HEK293 (cell line): Measurements from ENCODE around the gene ZCWPW1.

Source experiments
- CTCF ChIA-PET: fragments of 350-600 bp; formaldehyde crosslinking; extraction: SDS; loops from one replicate; lab custom pipeline; 2021; ENCODE audit warnings: antibody characterized with exemption; lab: Yijun Ruan, JAX
- POLR2A ChIA-PET: fragments of 300-600 bp; formaldehyde crosslinking; extraction: SDS; loops from one replicate; lab custom pipeline; 2020; ENCODE audit warnings: antibody characterized with exemption, inconsistent platforms; lab: Yijun Ruan, JAX
- H3K27ac ChIP-seq: fragments of 200-500 bp; sonication (Bioruptor generic); 2 replicates; pipeline ENCODE4 v1.5.1; 2014; ENCODE audit warnings: low read depth, low read length, control low read depth, inconsistent platforms; ENCODE audit errors: extremely low read depth
- H3K36me3 ChIP-seq, 2 experiments: fragments of 200-500 bp in 1 of 2; sonication (Bioruptor generic) in 1 of 2; 1 replicate in 1 of 2; 2 replicates in 1 of 2; pipeline ENCODE4 v1.5.1; 2014 to 2017; ENCODE audit warnings: inconsistent platforms in 2 of 2, low read length in 2 of 2; ENCODE audit not compliant: control insufficient read depth in 2 of 2, insufficient read depth in 1 of 2
- H3K4me1 ChIP-seq: fragments of 200-500 bp; sonication (Bioruptor generic); 2 replicates; pipeline ENCODE4 v1.5.1; 2014; ENCODE audit warnings: mild to moderate bottlenecking, low read length, inconsistent platforms; ENCODE audit not compliant: control insufficient read depth, insufficient read depth
- H3K4me3 ChIP-seq: 2 replicates; pipeline ENCODE4 v1.5.1; 2011; ENCODE audit warnings: low read depth, mild to moderate bottlenecking, control low read depth, low read length, moderate library complexity
- H3K9me3 ChIP-seq: fragments of 200-500 bp; sonication (Bioruptor generic); 2 replicates; pipeline ENCODE4 v1.5.1; 2014; ENCODE audit warnings: low read depth, low read length, inconsistent platforms; ENCODE audit not compliant: control insufficient read depth, insufficient read depth
- GLIS2 ChIP-seq: fragments of 450-650 bp; formaldehyde crosslinking; IDR thresholded peaks from 2 replicates; pipeline ENCODE4 v1.5.1; 2016; ENCODE audit warnings: missing biosample characterization, missing genetic modification characterization
- IKZF3 ChIP-seq: fragments of 450-650 bp; IDR thresholded peaks from 2 replicates; pipeline ENCODE4 v1.5.0; 2018; ENCODE audit warnings: missing biosample characterization, mild to moderate bottlenecking, missing genetic modification characterization, moderate library complexity
- KLF1 ChIP-seq: fragments of 450-650 bp; formaldehyde crosslinking; IDR thresholded peaks from 2 replicates; pipeline ENCODE4 v1.5.1; 2016; ENCODE audit warnings: missing biosample characterization, missing genetic modification characterization
- KLF10 ChIP-seq: fragments of 450-650 bp; IDR thresholded peaks from 2 replicates; pipeline ENCODE4 v1.5.1; 2018; ENCODE audit warnings: missing biosample characterization, mild to moderate bottlenecking, missing genetic modification characterization
- KLF16 ChIP-seq: fragments of 450-650 bp; formaldehyde crosslinking; IDR thresholded peaks from 2 replicates; pipeline ENCODE4 v1.5.1; 2017; ENCODE audit warnings: missing biosample characterization, missing genetic modification characterization
- ZBTB20 ChIP-seq: fragments of 450-650 bp; formaldehyde crosslinking; IDR thresholded peaks from 2 replicates; pipeline ENCODE4 v1.5.1; 2016; ENCODE audit warnings: missing biosample characterization, missing genetic modification characterization
- ZEB2 ChIP-seq: fragments of 450-650 bp; formaldehyde crosslinking; IDR thresholded peaks from 2 replicates; pipeline ENCODE4 v1.5.1; 2016; ENCODE audit warnings: missing biosample characterization, missing genetic modification characterization
- ZNF302 ChIP-seq: fragments of 450-650 bp; formaldehyde crosslinking; IDR thresholded peaks from 2 replicates; pipeline ENCODE4 v1.5.1; 2016; ENCODE audit warnings: missing biosample characterization, missing genetic modification characterization, low read depth
- ZNF366 ChIP-seq: fragments of 450-650 bp; formaldehyde crosslinking; conservative IDR thresholded peaks from 2 replicates; pipeline ENCODE4 v1.5.1; 2016; ENCODE audit warnings: missing biosample characterization, missing genetic modification characterization
- ZNF426 ChIP-seq: fragments of 450-650 bp; formaldehyde crosslinking; IDR thresholded peaks from 2 replicates; pipeline ENCODE4 v1.5.1; 2017; ENCODE audit warnings: missing biosample characterization, missing genetic modification characterization, mild to moderate bottlenecking, inconsistent platforms, moderate library complexity
- ZNF549 ChIP-seq: fragments of 450-650 bp; IDR thresholded peaks from 2 replicates; pipeline ENCODE4 v1.5.1; 2018; ENCODE audit warnings: missing biosample characterization, missing genetic modification characterization, mild to moderate bottlenecking, inconsistent platforms, moderate library complexity
- ZNF660 ChIP-seq: fragments of 450-650 bp; IDR thresholded peaks from 2 replicates; pipeline ENCODE4 v1.5.1; 2018; ENCODE audit warnings: missing biosample characterization, mild to moderate bottlenecking, missing genetic modification characterization
- ZSCAN30 ChIP-seq: fragments of 450-650 bp; IDR thresholded peaks from 2 replicates; pipeline ENCODE4 v1.5.1; 2018; ENCODE audit warnings: missing biosample characterization, mild to moderate bottlenecking, missing genetic modification characterization, moderate library complexity
- ZXDB ChIP-seq: fragments of 450-650 bp; formaldehyde crosslinking; IDR thresholded peaks from 2 replicates; pipeline ENCODE4 v1.5.1; 2016; ENCODE audit warnings: missing biosample characterization, missing genetic modification characterization
- TF ChIP-seq, protein P1 (sequence below): fragments of 450-650 bp; formaldehyde crosslinking; IDR thresholded peaks from 2 replicates; pipeline ENCODE4 v1.5.1; 2016; ENCODE audit warnings: missing biosample characterization, missing genetic modification characterization
- TF ChIP-seq, protein P2 (sequence below): fragments of 450-650 bp; formaldehyde crosslinking; IDR thresholded peaks from 2 replicates; pipeline ENCODE4 v1.5.1; 2016; ENCODE audit warnings: missing biosample characterization, missing genetic modification characterization
- TF ChIP-seq, protein P3 (sequence below): fragments of 450-650 bp; formaldehyde crosslinking; IDR thresholded peaks from 2 replicates; pipeline ENCODE4 v1.5.1; 2016; ENCODE audit warnings: missing biosample characterization, missing genetic modification characterization

ZCWPW1 gene

DNA sequence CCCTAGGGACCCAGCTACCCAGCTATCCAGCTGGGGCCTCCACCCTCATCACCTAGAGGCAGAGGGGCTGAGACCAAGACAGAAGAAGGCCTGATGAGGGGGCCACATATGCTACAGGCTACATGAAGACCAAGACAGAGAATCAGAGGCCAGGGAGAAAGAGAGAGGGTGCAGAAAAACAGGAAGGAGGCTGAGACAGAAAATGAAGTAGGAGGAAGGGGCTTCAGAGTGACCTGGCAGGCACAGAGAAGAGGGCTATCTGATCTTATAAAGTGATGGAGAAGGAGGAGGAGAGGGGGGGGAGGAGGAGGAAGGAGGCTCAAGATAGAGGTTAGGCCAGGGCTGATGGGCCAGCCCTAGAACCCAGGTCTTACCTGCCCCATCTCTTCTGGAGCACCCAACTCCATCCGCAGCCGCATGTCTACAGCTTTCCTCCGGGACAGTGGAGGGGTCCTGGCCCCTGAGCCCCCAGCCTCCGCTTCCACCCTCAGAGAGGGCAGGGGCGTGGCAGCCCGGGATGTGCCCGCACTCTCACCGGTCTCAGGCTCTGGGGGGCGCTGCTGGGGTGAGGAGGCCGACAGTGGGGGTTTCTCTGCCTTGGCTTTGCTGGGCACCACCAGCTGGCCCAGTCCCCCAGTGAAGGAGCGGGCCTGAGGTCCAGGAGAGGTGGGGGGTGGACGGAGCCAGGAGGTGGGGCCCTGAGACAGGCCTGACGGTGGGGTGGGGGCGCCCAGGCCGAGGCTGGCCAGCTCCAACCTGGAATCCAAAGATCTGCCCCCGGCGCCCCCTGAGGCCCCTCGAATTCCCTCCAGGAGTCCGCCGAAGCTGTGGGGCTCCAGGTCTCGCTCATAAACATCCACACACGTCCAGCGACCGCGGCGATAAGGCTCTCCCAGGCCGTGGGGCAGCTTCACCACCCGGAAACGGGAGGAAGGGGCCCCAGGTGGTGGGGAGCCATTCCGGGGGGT lies 48.7 kb upstream of the ZCWPW1 start (continued):
- TF ChIP-seq KLF16 (tag by site-specific recombination) (peak; percentile 45; the same call in 1 of the 2 replicates), ZNF549 (tag by site-specific recombination) (no peak), ZNF302 (tag by site-specific recombination) (no peak), ZNF366 (tag by site-specific recombination) (peak; percentile 65; the same call in 1 of the 2 replicates), KLF10 (tag by site-specific recombination) (peak; percentile 47; the same call in 1 of the 2 replicates), ZNF426 (tag by site-specific recombination) (no peak), ZSCAN30 (tag by site-specific recombination) (no peak), ZXDB (no peak), ZNF660 (tag by site-specific recombination) (no peak), ZEB2 (tag by site-specific recombination) (peak; percentile 35; the same call in 1 of the 2 replicates), KLF1 (tag by site-specific recombination) (peak; percentile 59)
- TF ChIP-seq, protein P1, sequence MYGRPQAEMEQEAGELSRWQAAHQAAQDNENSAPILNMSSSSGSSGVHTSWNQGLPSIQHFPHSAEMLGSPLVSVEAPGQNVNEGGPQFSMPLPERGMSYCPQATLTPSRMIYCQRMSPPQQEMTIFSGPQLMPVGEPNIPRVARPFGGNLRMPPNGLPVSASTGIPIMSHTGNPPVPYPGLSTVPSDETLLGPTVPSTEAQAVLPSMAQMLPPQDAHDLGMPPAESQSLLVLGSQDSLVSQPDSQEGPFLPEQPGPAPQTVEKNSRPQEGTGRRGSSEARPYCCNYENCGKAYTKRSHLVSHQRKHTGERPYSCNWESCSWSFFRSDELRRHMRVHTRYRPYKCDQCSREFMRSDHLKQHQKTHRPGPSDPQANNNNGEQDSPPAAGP (tag by site-specific recombination): peak; percentile 40; the same call in 1 of the 2 replicates
- TF ChIP-seq, protein P2, sequence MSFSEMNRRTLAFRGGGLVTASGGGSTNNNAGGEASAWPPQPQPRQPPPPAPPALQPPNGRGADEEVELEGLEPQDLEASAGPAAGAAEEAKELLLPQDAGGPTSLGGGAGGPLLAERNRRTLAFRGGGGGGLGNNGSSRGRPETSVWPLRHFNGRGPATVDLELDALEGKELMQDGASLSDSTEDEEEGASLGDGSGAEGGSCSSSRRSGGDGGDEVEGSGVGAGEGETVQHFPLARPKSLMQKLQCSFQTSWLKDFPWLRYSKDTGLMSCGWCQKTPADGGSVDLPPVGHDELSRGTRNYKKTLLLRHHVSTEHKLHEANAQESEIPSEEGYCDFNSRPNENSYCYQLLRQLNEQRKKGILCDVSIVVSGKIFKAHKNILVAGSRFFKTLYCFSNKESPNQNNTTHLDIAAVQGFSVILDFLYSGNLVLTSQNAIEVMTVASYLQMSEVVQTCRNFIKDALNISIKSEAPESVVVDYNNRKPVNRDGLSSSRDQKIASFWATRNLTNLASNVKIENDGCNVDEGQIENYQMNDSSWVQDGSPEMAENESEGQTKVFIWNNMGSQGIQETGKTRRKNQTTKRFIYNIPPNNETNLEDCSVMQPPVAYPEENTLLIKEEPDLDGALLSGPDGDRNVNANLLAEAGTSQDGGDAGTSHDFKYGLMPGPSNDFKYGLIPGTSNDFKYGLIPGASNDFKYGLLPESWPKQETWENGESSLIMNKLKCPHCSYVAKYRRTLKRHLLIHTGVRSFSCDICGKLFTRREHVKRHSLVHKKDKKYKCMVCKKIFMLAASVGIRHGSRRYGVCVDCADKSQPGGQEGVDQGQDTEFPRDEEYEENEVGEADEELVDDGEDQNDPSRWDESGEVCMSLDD (tag by site-specific recombination): peak; percentile 8; the same call in 1 of the 2 replicates
- TF ChIP-seq, protein P3, sequence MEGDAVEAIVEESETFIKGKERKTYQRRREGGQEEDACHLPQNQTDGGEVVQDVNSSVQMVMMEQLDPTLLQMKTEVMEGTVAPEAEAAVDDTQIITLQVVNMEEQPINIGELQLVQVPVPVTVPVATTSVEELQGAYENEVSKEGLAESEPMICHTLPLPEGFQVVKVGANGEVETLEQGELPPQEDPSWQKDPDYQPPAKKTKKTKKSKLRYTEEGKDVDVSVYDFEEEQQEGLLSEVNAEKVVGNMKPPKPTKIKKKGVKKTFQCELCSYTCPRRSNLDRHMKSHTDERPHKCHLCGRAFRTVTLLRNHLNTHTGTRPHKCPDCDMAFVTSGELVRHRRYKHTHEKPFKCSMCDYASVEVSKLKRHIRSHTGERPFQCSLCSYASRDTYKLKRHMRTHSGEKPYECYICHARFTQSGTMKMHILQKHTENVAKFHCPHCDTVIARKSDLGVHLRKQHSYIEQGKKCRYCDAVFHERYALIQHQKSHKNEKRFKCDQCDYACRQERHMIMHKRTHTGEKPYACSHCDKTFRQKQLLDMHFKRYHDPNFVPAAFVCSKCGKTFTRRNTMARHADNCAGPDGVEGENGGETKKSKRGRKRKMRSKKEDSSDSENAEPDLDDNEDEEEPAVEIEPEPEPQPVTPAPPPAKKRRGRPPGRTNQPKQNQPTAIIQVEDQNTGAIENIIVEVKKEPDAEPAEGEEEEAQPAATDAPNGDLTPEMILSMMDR: peak; percentile 67; the same call in 1 of the 2 replicates
- TF ChIP-seq, all 188 proteins: peak for 21

DNA sequence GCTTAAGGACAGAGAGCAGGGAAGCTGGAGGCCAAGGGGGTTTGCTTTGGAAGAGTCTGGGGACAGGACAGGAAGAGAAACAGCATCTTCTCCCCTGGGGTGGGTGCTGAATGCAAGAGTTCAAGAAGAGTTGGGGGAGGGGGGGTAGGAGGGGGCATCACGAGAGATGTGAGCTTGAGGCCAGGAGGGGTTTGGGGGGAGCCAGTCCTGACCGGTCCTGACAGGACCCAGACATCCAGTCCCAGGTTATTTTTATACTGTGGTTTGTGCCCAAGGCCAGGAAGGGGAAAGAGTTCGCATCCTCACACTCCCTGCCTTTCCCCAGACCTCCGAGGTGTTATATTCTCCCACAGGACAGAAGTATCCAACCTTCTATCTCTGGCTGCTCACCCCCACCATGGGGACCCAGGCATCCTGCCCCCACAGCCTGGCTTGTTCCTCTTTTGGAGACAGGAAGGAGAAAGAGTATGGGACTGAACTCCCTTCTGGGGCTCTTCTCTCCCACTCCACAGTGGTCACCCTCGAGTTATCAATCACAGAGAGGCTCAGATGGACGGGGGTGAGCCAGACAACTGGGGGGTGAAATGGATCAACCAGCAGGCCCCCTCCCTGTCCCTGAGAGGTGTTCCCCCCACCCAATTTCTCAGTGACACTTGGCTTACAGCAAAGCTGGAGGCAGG lies 47.7 kb upstream of the ZCWPW1 start:
- H3K4me1 ChIP-seq: peaks cover 9% of the 10 kb centered on the region
- POLR2A ChIA-PET: no interaction called here
- peaks cover 3 to 25% of the 10 kb centered on the region in 2 experiments; a peak in 2 of 3 replicates for H3K36me3 ChIP-seq
- CTCF ChIA-PET: interaction anchor here (0.6 to 2.2 kb wide), 3 partner anchors 27 to 230 kb away, joined by 3 to 15 read pairs (median 4); partner anchors contain the start of gene POP7
- no peak overlapping the region for H3K27ac ChIP-seq
- TF ChIP-seq GLIS2 (tag by site-specific recombination) (0 out of 2 replicates have a peak, but pooled peaks have one; percentile 20), IKZF3 (tag by site-specific recombination) (peak; percentile 17; the same call in 1 of the 2 replicates), ZBTB20 (tag by site-specific recombination) (no peak)
- H3K4me3 ChIP-seq: no peak overlapping the region
- H3K9me3 ChIP-seq: no peaks in the 10 kb centered on the region
